K562 (cell line): ENCODE data around the gene ITIH6. TPM values are rescaled to one million over a fixed set of nuclear protein-coding genes. Genes with fewer than 3 reads are reported as not detected.

Experiments used
- DMBX1 ChIP-seq: fragments of 250-450 bp; sonication (Bioruptor Pico); IDR thresholded peaks from 2 replicates; pipeline ENCODE4 v1.8.0; 2022; ENCODE audit warnings: inconsistent platforms, mild to moderate bottlenecking, moderate library complexity, borderline replicate concordance
- ELF4 ChIP-seq: fragments of 450-650 bp; formaldehyde crosslinking; IDR thresholded peaks from 2 replicates; pipeline ENCODE4 v1.4.0; 2022; ENCODE audit warnings: missing genetic modification characterization
- GTF2A2 ChIP-seq: IDR thresholded peaks from 2 replicates; pipeline ENCODE4 v1.6.1; 2016; ENCODE audit warnings: mild to moderate bottlenecking, missing genetic modification characterization, missing compliant biosample characterization
- MED1 ChIP-seq: sonication (generic); formaldehyde crosslinking; IDR thresholded peaks from 2 replicates; pipeline ENCODE4 v1.8.1; 2023; ENCODE audit warnings: missing genetic modification reagents, borderline replicate concordance
- MGA ChIP-seq: fragments of 450-650 bp; IDR thresholded peaks from 2 replicates; pipeline ENCODE4 v1.6.1; 2016; ENCODE audit warnings: mild to moderate bottlenecking, moderate library complexity
- MIER1 ChIP-seq: fragments of 450-650 bp; IDR thresholded peaks from 2 replicates; pipeline ENCODE4 v1.6.1; 2016; ENCODE audit warnings: antibody characterized with exemption, mild to moderate bottlenecking, low read depth
- PCBP1 ChIP-seq: fragments of 200-400 bp; formaldehyde crosslinking; IDR thresholded peaks from 2 replicates; pipeline ENCODE4 v1.6.1; 2018; ENCODE audit warnings: mild to moderate bottlenecking, low read depth, low read length; ENCODE audit not compliant: poor library complexity, severe bottlenecking
- PHF8 ChIP-seq: fragments of 200-600 bp; sonication (generic); IDR thresholded peaks from 2 replicates; pipeline ENCODE4 v1.6.1; 2012; ENCODE audit warnings: mixed run types, mild to moderate bottlenecking, inconsistent platforms, low read length, moderate library complexity, borderline replicate concordance
- POLR2G ChIP-seq: fragments of 200-400 bp; formaldehyde crosslinking; IDR thresholded peaks from 2 replicates; pipeline ENCODE4 v1.6.1; 2017; ENCODE audit warnings: low read depth, mild to moderate bottlenecking, antibody characterized with exemption, low read length, moderate library complexity
- RAD21 ChIP-seq, 2 experiments: fragments of 250-450 bp in 1 of 2; fragments of 450-650 bp in 1 of 2; sonication (Bioruptor Pico) in 1 of 2; formaldehyde crosslinking in 1 of 2; IDR thresholded peaks in 1 of 2; conservative IDR thresholded peaks in 1 of 2; 2 replicates each; pipeline versions ENCODE4 v1.4.0 to v1.8.0; 2020 to 2022; ENCODE audit warnings: mild to moderate bottlenecking in 2 of 2, moderate library complexity in 1 of 2
- ZNF121 ChIP-seq: sonication (generic); formaldehyde crosslinking; conservative IDR thresholded peaks from 2 replicates; pipeline ENCODE4 v1.8.0; 2022; ENCODE audit warnings: missing genetic modification reagents
- ZNF239 ChIP-seq: fragments of 250-450 bp; sonication (Bioruptor Pico); IDR thresholded peaks from 2 replicates; pipeline ENCODE4 v1.4.0; 2020; ENCODE audit warnings: mild to moderate bottlenecking
- ZNF282 ChIP-seq: sonication (generic); formaldehyde crosslinking; IDR thresholded peaks from 2 replicates; pipeline ENCODE4 v1.8.1; 2023; ENCODE audit warnings: missing genetic modification reagents
- ZNF696 ChIP-seq: fragments of 250-450 bp; sonication (Bioruptor Pico); conservative IDR thresholded peaks from 2 replicates; pipeline ENCODE4 v1.4.0; 2020; ENCODE audit warnings: mild to moderate bottlenecking, moderate library complexity
- polyA plus RNA-seq, 8 experiments: library from polyadenylated mRNA; depleted of rRNA in 4 of 8; stranded (reverse) in 5 of 8; unstranded in 3 of 8; fragments of >200 nt; fragmentation: Nextera tagmentation in 2 of 8; fragmentation: Illumina TruSeq in 1 of 8; extraction: Ambion mirVana in 2 of 8; extraction: Trizol in 1 of 8; gene quantifications; 2 replicates each; pipeline versions ENCODE4 v1.2.1 to v1.2.3, GENCODE V29; 2011 to 2014; ENCODE audit warnings: inconsistent platforms in 1 of 8, missing spikeins in 1 of 8
- total RNA-seq, 7 experiments: library from RNA; depleted of rRNA in 6 of 7; stranded (reverse); fragments of >200 nt in 6 of 7; fragmentation: Illumina TruSeq in 2 of 7; extraction: Trizol in 2 of 7; gene quantifications; 2 replicates each; pipeline versions ENCODE4 v1.2.1 to v1.2.3, GENCODE V29; 2011 to 2021; ENCODE audit warnings: low replicate concordance in 1 of 7
- TF ChIP-seq, protein P1 (sequence below): sonication (generic); formaldehyde crosslinking; IDR thresholded peaks from 2 replicates; pipeline ENCODE4 v1.4.0; 2020; ENCODE audit warnings: mild to moderate bottlenecking, missing genetic modification reagents

ITIH6 gene
- total and polyA plus RNA-seq, 9 of the 15 experiments (the other 6 are each of a cell fraction or from before 2014, with no cell fraction given), result 0.03 TPM; not detected in 8

- TF ChIP-seq PCBP1 (no peak), ZNF282 (CRISPR knock-in tag) (no peak), MGA (no peak), RAD21 (CRISPR knock-in tag; conservative IDR thresholded peaks at IDR 0.05 in 1 of 2, IDR thresholded peaks at IDR 0.05 in 1 of 2) (no peak), MIER1 (no peak), MED1 (CRISPR knock-in tag) (no peak), PHF8 (peak; percentile 18; the same call in 1 of the 2 replicates), ZNF121 (CRISPR knock-in tag) (no peak), DMBX1 (CRISPR knock-in tag) (no peak), GTF2A2 (tag) (no peak), ZNF239 (CRISPR knock-in tag) (no peak), ELF4 (CRISPR knock-in tag) (no peak), ZNF696 (CRISPR knock-in tag) (no peak), POLR2G (peak; percentile 5)
- TF ChIP-seq, protein P1, sequence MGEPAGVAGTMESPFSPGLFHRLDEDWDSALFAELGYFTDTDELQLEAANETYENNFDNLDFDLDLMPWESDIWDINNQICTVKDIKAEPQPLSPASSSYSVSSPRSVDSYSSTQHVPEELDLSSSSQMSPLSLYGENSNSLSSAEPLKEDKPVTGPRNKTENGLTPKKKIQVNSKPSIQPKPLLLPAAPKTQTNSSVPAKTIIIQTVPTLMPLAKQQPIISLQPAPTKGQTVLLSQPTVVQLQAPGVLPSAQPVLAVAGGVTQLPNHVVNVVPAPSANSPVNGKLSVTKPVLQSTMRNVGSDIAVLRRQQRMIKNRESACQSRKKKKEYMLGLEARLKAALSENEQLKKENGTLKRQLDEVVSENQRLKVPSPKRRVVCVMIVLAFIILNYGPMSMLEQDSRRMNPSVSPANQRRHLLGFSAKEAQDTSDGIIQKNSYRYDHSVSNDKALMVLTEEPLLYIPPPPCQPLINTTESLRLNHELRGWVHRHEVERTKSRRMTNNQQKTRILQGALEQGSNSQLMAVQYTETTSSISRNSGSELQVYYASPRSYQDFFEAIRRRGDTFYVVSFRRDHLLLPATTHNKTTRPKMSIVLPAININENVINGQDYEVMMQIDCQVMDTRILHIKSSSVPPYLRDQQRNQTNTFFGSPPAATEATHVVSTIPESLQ, result no peak
These were observed 10.1 kb upstream of the ITIH6 start (continued) for GRCh38 chrX:54808109-54808604.
